Epithelial cell of esophagus (primary cell): ENCODE data around the gene ATXN1.

Experiments used
- DNase-seq: peaks from one replicate; pipeline ENCODE4 v3.0.0; 2010; ENCODE audit warnings: low read depth
- H3K4me3 ChIP-seq: 2 replicates; pipeline ENCODE4 v1.5.1; 2011; ENCODE audit warnings: mild to moderate bottlenecking, low read length, control low read depth
- CTCF ChIP-seq: IDR thresholded peaks from 2 replicates; pipeline ENCODE4 v1.5.1; 2011; ENCODE audit warnings: low read depth, mild to moderate bottlenecking, low read length, control low read depth, inconsistent platforms; ENCODE audit not compliant: insufficient read depth; ENCODE audit errors: missing control alignments

The ATXN1 gene

GRCh38 chr6:16473908-16474771 lies 287.1 kb downstream of the ATXN1 start:
- DNase-seq = no peak
- no peak for TF ChIP-seq CTCF
- no peak overlapping the region for H3K4me3 ChIP-seq

GRCh38 chr6:16473184-16473907 lies 287.9 kb downstream of the ATXN1 start:
- H3K4me3 ChIP-seq = no peak overlapping the region
- TF ChIP-seq CTCF = no peak
- DNase-seq = no peak

GRCh38 chr6:16472349-16473069 lies 288.8 kb downstream of the ATXN1 start:
- no peak for TF ChIP-seq CTCF
- DNase-seq = peak; percentile 54
- no peak overlapping the region for H3K4me3 ChIP-seq

- TF ChIP-seq CTCF = no peak
- H3K4me3 ChIP-seq = no peak overlapping the region
- DNase-seq = no peak
Measured at GRCh38 chr6:16471910-16472297, 289.4 kb downstream of the ATXN1 start.

- TF ChIP-seq CTCF = no peak
- H3K4me3 ChIP-seq = no peak overlapping the region
- DNase-seq = no peak
Measured at GRCh38 chr6:16471222-16471909, 289.9 kb downstream of the ATXN1 start.

- no peak for DNase-seq
- TF ChIP-seq CTCF = no peak
- no peak overlapping the region for H3K4me3 ChIP-seq
Measured at GRCh38 chr6:16470502-16471221, 290.6 kb downstream of the ATXN1 start.
